Measurements from ENCODE around the gene PPP1R2. TPM values are rescaled to one million over a fixed set of nuclear protein-coding genes. Genes with fewer than 3 reads are reported as not detected.
A peak's percentile ranks its signal among the peaks of the same experiment; 100 is the strongest.
"Not testable (repeated sequence)": the region's sequence is repeated elsewhere in the genome, so short reads cannot be mapped to it uniquely, and the experiment has no call there.

Gene PPP1R2
- total RNA-seq, 1 donor from 2014 or later, result 255 TPM

DNA sequence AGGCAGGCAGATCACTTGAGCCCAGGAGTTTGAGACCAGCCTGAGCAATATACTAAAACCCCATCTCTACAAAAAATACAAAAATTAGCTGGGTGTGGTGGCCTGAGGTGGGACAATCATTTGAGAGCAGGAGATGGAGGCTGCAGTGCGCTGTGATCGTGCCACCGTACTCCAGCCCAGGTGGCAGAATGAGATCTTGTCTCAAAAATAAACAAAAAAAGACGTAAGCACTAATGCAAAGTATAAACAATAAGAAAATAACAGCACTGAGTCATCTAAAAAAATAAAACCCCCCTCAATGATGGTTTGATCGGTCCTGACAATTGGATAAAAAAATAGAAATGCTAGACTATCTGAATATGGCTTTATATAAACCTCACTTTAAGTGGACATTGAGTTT is 3.6 kb downstream of the PPP1R2 start:
- DNase-seq (ENCODE audit: low read depth in 2 of 2), result no peak

DNA sequence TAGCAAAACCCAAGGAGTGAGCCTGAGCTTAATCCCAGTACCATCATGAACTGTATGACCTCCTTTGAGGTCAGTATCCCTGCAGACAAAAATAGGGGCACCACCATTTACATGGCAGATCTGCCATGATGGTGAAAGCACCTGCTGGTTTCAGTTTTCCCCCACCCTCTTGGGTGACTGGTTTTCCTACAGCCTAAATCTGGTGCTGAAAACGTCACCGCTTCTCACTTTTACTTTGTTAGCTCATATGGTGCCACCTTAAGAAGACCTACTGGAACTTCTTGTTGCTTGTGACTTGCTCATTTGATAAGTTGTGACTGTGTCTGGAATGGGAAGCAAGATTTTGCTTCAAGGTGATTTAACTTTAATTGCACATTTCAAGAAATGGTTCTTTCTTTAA is 5.1 kb downstream of the PPP1R2 start:
- no peak for DNase-seq (ENCODE audit: low read depth in 2 of 2)

DNA sequence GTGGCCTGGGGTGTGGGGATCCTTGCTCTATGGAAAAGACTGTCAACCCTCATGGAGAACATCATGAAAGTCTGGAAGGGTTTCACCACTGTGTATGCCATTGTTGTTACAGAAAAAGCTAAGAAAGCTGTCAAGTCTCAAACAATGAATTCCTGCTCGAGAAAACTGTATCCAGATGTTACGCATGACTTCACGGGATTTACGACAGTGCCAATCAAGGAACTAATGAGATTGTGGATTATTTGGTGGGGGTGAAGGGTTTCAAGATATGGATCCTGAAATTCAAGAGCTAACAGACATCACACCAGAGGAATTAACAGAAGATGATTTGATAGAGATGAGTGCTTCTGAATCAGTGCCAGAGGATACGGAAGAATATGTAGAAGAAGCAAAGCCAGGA is 7.8 kb downstream of the PPP1R2 start:
- no peak for DNase-seq (ENCODE audit: low read depth in 2 of 2)

DNA sequence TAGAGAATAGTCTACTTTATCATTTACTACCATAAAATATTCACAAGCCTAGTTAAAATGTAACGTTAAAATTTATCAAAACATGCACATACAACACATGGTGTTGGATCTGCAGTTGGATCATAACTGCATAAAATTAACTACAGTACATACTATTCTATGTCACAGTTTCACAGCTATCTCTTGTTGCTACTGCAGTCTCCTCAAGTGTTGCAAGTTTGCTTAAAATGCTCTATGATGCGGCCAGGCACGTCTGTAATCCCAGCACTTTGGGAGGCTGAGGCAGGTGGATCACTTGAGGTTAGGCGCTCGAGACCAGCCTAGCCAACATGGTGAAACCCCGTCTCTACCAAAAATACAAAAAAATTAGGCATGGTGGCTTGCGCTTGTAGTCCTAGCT is 10.3 kb downstream of the PPP1R2 start:
- DNase-seq (ENCODE audit: low read depth in 2 of 2), result no peak

DNA sequence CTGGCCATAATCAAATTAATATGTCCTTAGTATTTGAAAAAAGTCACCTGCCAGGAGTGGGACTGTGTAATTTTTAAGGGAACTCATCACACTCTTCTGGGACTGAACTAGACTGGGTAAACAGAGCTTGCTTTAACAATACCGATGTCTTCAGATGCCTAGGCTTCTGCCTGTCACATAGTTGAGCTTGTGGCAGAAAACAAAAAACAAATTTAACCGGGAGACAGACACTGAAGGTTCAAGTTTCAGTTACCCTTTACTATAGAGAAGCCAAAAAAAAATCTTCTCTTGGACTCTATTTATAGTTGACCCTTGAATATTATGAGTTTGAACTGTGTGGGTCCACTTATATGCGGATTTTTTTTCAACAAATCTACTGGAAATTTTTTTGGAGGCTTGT is 10.8 kb downstream of the PPP1R2 start:
- no peak for DNase-seq (ENCODE audit: low read depth in 2 of 2)

DNA sequence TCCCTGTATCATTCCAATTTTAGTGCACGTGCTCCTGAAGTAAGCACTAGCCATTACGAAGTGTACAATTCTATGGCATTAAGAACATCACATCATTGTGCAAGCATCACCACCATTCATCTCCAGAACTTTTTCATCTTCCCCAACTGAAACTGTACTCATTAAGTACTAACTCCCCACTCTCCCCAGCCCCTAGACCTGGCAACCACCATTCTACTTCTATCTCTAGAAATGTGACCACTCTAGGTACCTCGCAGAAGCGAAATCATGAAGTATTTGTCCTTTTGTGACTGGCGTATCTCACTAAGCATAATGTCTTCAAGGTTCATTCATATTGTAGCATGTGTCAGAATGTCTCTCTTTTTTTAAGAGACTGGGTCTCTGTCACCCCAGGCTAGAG is 11.4 kb downstream of the PPP1R2 start:
- no peak for DNase-seq (ENCODE audit: low read depth in 2 of 2)

DNA sequence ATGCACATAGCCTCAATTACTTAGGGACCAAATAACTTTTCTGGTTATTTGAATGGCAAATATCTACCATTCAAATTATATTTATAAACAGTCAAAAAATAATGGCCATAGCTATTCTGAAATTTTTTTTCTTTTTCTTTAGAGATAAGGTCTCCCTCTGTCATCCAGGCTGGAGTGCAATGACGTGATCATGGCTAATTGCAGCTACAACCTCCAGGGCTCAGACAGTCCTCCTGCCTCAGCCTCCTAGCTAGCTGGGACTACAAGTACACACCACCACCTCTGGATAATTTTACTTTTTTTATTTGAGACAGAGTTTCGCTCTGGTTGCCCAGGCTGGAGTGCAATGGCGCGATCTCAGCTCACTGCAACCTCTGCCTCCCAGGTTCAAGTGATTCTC is 16.6 kb downstream of the PPP1R2 start:
- no peak for DNase-seq (ENCODE audit: low read depth in 2 of 2)

DNA sequence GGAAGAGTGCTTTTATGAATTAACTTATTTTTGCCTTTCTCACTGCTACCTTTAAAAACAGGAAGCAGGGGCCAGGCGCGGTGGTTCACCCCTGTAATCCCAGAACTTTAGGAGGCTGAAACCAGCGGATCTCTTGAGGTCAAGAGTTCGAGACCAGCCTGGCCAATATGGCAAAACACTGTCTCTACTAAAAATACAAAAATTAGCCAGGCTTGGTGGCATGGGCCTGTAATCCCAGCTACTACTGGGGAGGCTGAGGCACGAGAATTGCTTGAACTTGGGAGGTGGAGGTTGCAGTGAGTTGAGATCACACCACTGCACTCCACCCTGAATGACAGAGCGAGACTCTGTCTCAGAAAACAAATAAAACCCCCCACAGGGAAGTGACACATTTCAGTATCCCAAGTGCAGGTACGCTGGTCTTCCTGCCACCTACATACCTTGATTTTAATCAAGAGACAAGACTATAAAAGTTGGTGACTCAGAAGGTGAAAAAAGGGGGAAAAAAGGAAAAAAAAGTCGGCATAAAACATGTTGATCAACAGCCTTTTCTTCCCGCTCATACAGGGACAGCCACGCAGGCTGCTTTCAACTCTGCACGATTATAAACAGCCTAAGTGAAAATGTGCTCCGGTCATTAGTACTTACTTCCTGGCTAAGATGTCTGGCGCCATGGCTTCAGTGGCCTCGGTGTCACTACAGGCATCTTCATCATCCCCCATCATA is 18.8 kb downstream of the PPP1R2 start:
- peak in 1 of 2 donors; percentile 11 for DNase-seq (ENCODE audit: low read depth in 2 of 2)

DNA sequence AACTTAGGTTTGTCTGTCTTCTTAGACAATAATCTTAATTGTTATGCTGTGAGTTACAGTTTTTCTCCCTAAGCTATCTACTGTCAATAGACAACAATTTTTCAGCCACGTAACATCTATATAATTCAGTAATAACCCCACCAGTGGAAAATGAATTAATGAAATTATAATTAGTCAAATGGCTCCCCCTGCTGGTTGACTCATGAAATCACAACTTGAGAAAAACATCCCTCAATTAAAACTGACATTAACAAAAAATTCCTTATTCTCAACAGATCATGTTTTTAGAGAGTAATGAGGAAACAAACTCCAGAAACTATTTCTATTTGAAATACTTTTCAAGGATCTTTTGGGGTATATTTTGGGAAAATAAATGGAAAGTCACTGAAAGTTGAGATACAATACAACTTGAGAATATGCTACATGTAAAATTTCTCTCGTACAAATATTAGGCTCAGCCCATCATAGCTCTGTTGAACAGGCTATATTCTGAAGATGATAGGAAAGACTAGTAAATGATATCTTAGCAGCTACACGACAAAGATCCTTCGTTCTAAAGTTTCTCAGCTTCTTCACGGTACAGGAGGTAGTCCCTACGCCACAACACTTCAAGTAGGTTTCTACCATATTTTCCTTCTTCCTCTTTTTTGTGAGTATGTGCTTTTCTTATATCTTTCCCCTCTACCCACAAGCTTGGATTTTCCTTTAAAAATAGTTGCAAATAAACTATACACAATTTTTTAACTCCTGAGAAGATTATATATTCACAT is 20.7 kb downstream of the PPP1R2 start:
- DNase-seq (ENCODE audit: low read depth in 2 of 2), result peak in 1 of 2 donors; percentile 50

DNA sequence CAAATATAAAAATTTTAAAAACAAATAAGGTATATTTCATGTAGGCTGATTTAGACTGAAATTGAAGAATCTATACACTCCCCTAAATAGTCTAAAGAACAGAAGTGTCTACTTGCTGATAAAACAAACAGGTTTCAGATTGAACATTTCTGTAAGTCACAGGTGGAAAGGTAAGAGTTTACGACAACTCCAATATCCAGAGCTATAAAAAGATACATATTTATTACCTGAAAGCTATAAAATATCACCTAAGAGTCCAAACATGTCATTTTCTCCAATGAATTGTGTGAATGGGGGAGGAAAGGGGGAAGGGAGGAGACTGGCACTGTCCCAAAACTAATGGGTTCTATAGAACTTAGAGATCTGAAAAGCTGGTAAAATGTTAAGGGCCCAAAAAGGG is 26.1 kb downstream of the PPP1R2 start:
- no peak for DNase-seq (ENCODE audit: low read depth in 2 of 2)

DNA sequence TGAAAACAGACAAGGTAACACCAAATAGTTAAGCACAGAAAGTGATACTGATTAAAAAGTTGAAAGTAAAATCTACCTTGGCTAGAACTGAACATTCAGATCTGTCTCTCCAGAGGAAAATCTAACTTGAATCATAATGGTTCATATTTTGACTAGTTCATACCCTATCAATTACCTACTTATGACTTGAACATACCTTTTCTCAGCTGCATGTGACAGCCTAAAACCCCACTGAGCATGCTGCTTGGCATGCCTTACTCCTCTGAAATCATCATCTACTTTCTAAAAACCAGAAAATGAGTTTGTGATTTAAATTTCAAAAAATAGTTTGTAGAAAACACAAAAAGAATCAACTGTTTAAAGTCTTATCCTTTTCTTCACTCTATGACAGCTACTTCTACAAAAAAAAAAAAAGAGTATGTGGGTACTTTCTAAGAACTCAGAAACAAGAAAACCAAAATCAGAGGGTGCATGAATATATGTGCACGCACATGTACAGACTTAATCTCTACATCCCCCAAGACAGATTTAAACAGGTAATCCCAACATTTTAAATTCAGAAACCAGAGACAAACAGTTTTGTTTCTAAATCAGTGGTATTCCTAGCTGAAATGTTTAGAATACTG is 28.4 kb downstream of the PPP1R2 start:
- not testable (repeated sequence) for DNase-seq (ENCODE audit: low read depth in 2 of 2)

DNA sequence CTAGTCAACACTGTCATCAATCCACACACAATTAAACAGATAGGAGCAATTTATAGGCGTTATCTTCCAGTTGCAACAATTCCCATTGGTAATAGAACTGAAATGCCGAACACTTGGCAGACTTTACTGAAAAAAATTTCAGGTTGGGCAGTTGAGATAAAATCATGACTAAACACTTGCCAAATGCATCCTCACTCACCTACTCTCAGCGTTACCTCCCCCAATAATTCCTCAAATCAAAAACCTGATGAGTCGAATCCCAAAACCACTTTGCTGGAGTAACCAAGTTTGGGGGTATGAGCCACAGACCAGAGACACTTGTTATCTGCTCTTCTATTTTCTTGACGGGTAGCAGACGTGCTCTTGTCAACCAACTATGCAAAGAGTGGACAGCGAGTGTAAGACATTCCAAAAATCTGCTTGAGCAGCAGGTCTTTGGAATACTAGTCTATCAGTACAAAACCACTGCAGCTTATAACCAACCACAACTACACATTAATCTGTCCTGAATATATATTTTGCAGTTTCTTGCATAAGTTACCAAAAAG is 30.3 kb downstream of the PPP1R2 start:
- no peak for DNase-seq (ENCODE audit: low read depth in 2 of 2)

DNA sequence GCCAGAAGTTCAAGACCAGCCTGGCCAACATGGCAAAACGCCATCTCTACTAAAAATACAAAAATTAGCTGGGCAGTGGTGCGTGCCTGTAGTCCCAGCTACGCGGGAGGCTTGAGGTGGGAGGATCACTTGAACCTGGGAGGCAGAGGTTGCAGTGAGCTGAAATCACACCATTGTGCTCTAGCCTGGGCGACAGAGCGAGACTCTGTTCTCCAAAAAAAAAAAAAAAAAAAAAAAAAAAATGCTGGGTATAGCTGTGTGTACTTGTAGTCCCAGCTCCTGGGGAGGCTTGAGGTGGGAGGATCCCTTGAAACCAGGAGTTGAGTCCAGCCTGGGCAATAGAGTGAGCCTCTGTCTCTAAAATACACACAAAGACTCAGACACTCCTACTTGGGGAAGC is 32.0 kb downstream of the PPP1R2 start:
- no peak for DNase-seq (ENCODE audit: low read depth in 2 of 2)

DNA sequence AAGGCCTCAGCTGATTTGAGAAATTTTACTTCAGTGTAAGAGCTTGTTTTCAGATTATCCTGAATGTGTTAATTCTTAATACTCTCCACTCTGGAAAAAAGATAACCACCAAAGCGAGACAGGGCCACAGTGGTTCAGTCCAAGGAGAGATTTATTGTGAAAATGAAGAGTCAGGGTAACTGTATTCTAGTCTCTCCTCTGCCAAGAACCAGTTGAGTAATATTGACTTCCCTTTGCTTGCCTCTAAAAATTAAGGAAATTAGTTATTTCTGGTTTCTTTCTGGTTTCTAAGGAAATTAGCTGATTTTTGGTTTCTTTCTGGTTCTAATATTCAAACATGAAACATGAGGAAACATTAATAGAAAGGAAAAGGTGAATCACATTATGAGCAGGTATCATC is 34.9 kb downstream of the PPP1R2 start:
- no peak for DNase-seq (ENCODE audit: low read depth in 2 of 2)

DNA sequence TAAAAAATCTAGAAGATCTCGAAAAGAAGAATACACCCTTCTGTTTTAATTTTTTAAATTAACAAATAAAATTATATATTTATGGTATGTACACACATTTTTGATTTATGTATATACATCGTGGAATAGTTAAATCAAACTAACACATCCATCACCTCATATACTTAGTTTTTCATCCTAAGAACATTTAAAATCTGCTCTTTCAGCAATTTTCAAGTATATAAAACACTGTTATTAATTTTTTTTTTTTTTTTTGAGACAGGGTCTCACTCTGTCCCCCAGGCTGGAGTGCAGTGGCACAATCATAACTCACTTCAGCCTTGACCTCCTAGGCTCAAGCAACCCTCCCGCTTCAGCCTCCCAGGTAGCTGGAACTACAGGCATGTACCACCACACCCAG is 67.5 kb downstream of the PPP1R2 start:
- DNase-seq (ENCODE audit: low read depth in 2 of 2), result no peak

DNA sequence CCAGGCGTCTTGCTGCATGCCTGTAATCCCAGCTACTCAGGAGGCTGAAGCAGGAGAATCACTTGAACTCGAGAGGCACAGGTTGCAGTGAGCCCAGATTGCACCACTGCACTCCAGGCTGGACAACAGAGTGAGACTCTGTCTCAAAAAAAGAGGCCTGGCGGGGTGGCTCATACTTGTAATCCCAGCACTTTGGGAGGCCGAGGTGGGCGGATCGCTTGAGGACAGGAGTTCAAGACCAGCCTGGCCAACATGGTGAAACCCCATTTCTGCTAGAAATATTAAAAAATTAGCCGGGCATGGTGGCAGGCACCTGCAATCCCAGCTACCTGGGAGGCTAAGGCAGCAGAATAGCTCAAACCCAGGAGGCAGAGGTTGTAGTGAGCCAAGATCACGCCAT is 68.0 kb downstream of the PPP1R2 start:
- not testable (repeated sequence) for DNase-seq (ENCODE audit: low read depth in 2 of 2)

DNA sequence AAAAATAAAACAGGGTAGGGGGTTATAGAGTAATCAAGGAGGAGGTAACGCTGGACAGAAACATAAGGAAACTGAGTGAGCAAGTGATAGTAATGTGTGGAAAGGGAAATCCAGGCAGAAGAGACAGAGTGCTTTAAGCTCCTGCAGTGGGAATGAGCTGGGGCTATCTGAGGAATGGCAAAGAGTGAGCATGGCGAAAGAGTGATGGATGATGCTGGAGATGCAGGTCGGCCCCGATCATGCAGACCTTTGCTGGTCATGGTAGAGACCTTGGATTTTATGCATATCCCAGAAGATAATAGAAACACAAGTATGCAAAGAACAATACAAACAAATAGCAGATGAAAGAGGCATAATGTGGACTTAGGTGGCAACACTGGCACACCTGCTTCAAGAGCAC is 74.3 kb downstream of the PPP1R2 start:
- DNase-seq (ENCODE audit: low read depth in 2 of 2), result no peak

DNA sequence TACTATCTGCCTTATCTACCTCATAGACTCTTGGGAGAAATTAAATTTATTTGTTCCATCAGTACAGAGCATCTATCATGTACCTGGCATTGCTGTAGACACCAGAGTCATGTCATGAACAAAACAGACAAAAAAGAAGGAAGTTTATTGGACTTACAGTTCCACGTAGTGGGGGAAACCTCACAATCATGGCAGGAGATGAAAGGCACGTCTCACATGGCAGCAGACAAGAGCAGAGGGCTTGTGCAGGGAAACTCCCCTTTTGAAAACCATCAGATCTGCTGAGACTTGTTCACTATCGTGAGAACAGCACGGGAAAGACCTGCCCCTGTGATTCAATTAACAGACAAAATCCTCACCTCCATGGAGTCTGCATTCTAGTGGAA is 74.7 kb downstream of the PPP1R2 start:
- no peak for DNase-seq (ENCODE audit: low read depth in 2 of 2)

DNA sequence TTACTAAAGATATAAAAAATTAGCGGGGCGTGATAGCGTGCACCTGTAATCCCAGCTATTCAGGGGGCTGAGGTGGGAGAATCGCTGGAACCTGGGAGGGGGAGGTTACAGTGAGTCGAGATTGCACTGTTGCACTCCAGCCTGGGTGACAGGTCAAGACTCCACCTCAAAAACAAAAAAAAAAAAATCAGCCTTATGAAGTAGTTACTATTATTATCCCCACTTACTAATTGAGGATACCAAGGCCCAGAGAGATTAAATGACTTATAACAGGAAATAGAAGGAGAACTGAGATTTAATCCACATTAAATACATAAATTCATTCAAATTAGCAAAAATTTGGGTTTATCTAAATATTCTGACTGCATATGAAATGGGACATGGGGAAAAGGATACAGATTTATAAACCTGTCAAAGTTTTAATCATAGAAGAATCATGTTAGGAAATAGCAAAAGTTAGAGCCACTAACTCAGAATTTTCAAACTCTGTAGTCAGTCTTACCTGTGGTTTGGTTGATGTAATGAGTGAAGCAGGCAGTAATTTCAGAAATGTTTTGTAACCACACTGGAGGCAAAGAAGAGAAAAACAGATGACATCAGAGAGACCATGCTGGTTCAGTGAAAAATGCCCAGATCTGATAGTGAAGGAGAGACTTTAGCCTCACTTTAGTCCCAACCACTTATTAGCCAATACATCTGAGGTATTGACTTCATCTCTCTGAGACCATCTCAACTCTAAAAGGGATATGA is 75.3 kb downstream of the PPP1R2 start:
- no peak for DNase-seq (ENCODE audit: low read depth in 2 of 2)

DNA sequence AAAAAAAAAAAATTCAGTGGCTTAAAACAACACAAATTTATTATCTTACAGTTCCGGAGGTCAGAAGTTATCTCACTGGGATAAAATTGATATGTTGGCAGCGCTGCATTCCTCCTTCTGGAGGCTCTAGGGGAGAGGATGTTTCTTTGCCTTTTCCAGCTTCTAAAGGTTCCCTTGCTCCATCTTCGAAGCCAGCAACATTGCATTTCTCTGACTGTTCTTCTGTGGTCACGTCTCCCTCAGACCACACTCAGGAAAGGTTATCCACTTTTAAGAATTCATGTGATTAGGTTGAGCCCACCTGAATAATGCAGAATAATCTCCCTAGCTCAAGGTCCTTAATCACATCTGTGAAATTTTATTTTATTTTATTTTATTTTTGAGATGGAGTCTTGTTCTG is 76.9 kb downstream of the PPP1R2 start:
- DNase-seq (ENCODE audit: low read depth in 2 of 2), result no peak

Data from dermis microvascular lymphatic vessel endothelial cell (primary cell).